Measurements from ENCODE around the gene OR11A1.

The OR11A1 gene

DNA sequence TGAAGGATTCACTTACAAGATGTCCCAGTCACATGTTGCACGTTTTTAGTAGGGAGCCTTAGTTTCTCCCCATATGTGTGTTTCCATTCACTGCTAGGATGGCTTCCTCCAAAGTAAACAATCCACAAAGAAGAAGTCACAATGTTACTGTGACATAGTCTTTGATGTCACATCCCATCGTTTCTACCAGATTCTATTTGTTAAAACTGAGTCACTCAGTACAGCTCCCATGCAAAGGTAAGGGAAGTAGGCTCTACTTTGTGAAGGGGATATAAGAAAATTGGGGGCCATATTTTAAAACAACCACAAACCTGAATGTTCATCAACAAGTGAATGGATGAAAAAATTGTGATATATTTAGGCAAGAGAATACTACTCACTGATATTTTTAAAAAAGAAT lies at the start of gene OR11A1, which contains the start of gene OR2H1:
Gene OR11A1 (minus strand): TSS at position 101 of the 400 bp plus-strand sequence. CDS start 29,430 bp downstream, outside the sequence.
Gene OR2H1 (plus strand): TSS at position 185 of the 400 bp plus-strand sequence. CDS start 4,615 bp downstream, outside the sequence.
- no peak for DNase-seq

DNA sequence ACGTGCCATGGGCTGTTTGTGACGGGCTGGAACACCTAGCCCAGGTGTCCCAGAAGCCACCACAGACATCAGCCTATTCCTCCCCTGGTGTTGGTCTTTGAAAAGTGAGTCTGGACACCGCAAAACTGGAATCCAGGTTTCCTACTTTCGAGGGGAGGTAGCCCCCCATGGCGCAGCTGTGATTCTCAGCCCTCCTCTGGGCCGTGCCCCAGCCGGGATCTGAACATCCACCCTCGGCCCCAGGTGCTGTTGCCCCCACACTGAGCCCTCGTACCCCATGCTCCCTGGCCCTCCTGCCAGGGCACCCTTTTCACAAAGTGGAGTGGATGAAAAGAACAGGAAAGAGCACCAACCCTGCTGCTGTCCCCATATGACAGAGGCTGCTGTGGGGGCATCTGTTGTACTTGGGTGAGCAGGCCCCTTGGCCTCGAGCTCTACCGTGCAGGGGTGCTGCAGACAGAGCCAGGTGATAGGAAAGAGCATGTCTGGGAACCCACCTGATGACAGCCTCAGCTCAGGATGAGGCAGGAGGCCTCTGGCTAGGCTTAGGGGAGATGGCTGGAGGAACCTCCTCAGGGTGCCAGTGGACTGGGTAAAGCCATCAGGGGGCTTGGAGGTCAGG lies 49.7 kb upstream of the OR11A1 start:
- DNase-seq = no peak

GRCh38 chr6:29505808-29506207 lies 48.9 kb upstream of the OR11A1 start:
- no peak for DNase-seq

DNA sequence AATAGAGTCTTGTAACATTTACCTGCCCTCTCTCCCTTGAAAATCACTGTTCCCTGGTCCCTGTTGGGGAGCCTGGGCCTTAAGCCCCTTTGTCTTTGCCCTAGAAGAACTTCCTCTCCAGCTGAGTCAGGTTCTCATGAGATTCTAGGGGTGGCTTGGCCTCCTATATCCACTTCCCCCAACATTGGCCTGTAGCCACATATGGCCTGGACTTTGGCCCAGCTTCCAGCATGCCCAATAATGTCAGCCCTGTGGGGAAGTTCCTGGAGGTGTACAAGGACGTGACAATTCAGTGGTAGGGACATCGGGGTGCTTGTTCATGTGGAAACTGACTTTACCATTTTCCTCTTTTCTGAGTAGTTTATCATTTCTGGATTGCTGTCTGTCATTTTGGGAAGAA lies 48.1 kb upstream of the OR11A1 start:
- no peak for DNase-seq

- no peak for DNase-seq
Measured at GRCh38 chr6:29502597-29502996, 45.7 kb upstream of the OR11A1 start.

- no peak for DNase-seq
Measured at GRCh38 chr6:29502181-29502580, 45.3 kb upstream of the OR11A1 start.

DNA sequence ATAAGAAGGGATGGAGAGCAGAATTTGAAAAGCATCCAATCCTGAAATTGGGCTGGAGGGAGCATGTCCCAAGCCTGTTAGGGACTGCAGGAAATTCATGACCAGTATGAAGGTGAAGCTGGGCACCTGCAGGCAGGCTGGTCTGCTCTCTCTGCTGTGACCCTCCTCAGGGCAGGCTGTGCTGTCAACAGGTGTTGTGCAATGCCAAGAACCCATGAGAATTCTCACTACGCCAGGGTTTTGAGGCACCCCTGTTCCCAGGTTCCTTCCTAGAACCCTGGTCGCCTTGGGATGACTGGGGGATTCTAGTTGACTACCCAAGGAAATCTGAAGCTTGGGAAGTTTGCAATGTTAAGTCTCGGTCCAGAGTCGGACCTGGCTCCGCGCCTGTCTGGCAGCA lies 44.2 kb upstream of the OR11A1 start:
- no peak for DNase-seq

DNA sequence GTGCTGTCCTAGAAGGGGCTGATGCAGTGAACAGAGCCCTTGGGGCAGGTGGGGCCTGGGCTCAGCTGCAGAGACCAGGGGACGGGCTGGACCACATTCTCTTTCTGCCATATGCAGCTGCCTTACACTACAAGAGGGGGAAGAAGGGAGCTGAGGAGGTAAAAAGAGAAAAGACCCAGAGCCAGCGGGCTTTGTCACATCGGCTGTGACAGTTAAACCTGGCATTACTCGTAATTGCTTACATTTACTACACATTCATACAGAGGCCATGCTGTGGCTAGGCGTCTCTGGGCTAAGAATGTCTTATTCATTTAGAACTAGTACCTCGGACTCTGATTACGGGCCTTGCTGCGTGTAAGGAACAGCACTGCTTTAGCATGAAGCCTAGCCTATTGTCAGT lies 43.7 kb upstream of the OR11A1 start:
- DNase-seq = no peak

DNA sequence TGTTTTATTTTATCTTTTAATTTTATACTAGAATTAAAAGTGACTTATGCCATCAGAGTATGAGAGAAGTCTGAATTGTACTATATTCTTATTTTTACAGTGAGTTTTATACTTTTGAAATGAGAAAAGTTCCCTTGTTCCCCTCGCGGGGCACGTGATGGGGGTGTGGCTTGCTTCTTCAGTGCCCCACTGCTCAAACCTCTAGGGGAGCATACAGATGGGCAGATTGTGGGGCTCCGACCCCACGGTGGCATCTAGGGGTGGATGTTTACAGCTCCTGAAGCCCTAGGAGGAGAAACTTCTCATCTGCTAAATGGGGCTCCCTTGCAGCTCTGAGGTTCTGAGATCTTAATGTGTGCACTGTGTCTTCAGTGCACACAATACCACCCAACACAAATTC lies 42.8 kb upstream of the OR11A1 start:
- no peak for DNase-seq

DNA sequence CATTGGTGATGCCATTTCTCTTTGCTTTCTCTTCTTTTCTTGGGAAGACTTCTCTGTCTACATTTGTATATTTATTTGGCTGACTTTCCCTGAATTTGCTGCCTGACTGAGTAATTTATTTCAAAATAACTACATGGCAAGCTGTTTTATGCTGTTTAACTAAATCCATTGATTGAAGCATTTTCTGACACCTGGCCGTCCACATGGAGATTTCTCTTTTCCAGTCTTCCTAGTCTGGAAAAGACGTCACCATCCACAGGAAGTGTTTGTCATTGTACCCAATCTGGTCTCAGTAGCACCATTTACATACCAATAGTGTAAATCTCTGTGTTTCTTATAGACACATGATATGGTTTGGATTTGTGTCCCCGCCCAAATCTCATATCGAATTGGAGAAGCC lies 40.1 kb upstream of the OR11A1 start:
- DNase-seq = no peak

- DNase-seq = no peak
Measured at GRCh38 chr6:29495571-29495970, 38.7 kb upstream of the OR11A1 start.

DNA sequence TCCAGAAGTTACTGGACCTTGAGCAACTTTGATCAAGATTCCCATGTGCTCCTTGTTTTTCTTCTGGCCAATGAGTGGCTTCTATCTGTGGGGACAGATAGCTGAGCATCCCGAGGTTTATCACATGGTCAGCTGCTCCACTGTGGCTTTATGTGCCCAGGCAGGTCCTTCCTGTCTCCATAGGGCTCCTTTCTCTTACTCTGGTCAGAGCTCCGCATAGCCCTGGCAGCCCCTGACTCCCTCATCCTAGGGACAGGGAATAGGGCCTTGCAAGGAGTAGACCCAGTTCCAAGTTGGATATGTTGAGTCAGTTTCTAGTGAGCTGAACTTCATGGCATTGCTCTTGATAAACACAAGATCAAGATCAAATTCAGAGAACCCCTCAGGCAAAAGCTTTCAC lies 37.3 kb upstream of the OR11A1 start:
- DNase-seq = no peak

GRCh38 chr6:29493261-29493660 lies 36.4 kb upstream of the OR11A1 start:
- DNase-seq = no peak

- DNase-seq = no peak
Measured at GRCh38 chr6:29491574-29491973, 34.7 kb upstream of the OR11A1 start.

- no peak for DNase-seq
Measured at GRCh38 chr6:29490552-29490951, 33.7 kb upstream of the OR11A1 start.

DNA sequence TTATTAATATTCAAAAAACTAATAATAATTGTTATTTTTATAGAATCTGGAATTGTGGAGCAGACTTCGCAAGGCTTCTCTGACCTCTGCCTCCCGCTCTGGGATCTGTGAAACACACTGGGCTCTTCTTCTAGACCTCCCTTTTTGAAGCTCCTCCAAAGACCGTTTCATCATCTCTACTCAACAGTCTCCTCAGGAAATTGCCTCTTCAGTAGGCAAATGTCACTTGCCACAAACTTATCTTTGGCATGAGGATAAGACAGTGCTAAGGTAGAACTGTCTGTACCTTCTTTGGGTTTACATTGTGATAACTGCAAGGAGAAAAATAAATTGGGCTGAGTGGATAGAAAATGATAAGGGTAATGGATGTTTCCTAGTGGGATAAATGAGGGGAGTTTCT lies 33.2 kb upstream of the OR11A1 start:
- DNase-seq = no peak

DNA sequence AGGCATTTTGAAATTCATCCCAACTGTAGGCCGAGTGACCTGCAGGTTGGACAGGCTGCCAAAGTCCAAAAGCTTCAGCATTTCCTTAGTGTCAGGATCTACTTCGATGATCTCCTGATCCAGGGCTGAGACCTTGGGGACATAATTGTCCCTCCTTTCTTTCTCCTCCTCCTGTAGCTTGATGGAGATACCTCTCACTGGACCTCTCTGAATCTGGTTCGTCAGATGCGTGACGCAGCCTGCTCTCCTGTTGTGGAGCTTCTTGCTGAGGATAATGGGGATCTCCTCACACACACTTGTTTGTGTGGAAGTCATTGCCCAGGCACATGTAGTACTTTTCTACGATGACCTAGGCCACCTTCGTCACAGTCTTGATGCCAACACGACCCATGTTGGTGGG lies 32.4 kb upstream of the OR11A1 start:
- DNase-seq = no peak

DNA sequence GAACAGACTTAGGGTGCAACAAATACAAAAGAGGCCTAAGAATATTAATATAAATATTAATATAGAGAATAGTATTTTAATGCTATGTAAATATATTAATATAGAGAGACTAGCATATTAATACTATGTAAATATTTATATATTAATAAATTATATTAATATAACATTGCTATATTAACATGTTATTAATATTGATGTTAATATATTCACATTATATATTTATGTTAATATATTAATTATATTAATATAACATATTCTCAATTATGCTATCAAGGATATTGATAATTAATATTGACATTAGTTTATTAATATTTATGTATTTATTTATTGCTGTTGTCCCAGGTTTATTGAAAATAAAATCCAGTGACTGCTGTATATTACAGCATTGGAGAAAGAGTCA lies 32.0 kb upstream of the OR11A1 start:
- no peak for DNase-seq

DNA sequence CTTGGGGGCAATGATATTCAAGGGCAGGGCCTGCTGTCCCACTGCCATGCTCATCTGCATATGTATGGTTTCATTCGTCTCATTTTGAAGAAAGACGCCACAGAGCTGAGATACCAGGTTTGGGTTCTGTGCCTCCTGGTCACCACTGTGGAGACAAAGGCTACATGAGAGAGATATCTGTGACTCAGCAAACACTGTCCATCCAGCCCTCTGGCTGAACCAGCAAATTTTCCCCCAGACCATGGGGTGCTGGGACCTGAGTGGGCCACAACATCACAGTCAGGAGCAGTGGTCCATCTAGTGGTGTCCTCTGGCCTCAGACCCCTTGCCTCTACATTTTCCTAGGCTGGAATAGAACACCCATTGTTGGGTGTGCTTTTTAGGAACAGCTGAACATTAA lies 30.8 kb upstream of the OR11A1 start, which contains the start of gene MAS1L:
Gene MAS1L (minus strand): TSS at position 297 of the 400 bp plus-strand sequence. CDS start 54 bp downstream, at position 243.
- no peak for DNase-seq

DNA sequence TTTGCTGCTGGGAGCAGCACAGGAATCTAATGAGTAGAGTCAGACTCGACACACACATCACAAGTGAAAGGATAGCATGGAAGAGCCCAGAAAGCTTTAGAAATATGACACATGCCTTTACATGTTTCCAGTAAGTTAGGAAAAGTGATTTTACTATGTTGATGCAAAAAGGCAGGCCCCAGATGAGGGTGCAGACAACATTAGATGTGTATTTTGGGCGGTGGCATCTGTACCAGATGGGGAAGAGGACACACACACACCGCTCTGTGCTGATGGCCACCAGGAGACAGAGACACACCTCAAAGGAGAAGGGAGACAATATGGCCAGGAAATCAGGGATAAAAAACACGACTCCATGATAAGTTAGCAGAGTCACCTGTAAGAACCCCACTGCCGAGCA lies 30.3 kb upstream of the OR11A1 start:
- no peak for DNase-seq

DNA sequence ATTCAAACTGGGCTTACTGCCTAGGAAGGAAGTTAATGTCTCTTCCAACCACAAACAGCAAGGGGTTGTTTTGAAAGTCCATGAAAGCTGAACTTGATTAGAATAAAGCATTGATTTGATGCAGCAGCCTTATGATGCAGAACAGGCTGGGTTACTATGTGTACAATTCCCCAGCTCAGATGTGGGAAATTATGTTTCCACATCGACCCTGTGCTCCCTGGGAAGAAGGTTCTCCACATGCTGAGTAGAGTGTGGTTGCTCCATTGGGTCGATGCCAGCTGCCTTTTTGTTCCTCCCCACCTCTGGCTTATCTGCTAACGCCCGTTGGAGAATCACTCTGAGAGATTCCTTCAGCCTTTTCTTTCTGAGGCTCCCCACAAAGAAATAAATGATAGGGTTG lies 29.7 kb upstream of the OR11A1 start:
- DNase-seq = no peak

DNA sequence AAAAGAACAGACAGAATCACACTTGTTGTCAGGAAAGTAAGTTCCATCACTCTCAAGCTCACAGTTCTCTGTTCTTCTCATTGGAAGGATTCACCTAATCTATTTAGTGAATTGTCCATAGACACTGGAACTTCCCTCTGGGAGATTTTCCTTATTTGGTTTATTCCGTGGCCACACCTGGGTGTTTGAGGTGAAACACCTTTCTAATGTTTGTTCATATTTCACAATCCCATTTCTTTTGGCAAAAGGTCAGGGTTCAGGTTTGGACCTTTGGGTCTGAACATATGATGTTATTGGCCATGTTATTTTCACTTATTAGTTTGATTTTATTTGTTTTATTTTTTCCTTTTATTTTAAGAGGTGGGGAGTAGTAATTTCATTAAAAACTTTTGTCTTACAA lies 26.9 kb upstream of the OR11A1 start:
- no peak for DNase-seq

- no peak for DNase-seq
Measured at GRCh38 chr6:29483186-29483585, 26.3 kb upstream of the OR11A1 start.

- DNase-seq = no peak
Measured at GRCh38 chr6:29479560-29479959, 22.7 kb upstream of the OR11A1 start.

GRCh38 chr6:29478740-29479139 lies 21.9 kb upstream of the OR11A1 start:
- no peak for DNase-seq
